T-helper 2 cell (primary cell): ENCODE results near the gene UBXN11.
"Not testable (repeated sequence)": the region's sequence is repeated elsewhere in the genome, so short reads cannot be mapped to it uniquely, and the experiment has no call there.

Experiments
- DNase-seq, 5 experiments: peaks; one replicate each; pipeline versions ENCODE4 v3.0.0 to v3.0.0-alpha.2; 2012 to 2022

The UBXN11 gene

GRCh38 chr1:26336477-26337205 lies 30.2 kb upstream of the UBXN11 start:
- DNase-seq, result peak; percentile 65 to 84 (median 82)

GRCh38 chr1:26335774-26336476 lies 29.5 kb upstream of the UBXN11 start:
- DNase-seq, result no peak

- not testable (repeated sequence) for DNase-seq
Measured at GRCh38 chr1:26333312-26333711, 26.9 kb upstream of the UBXN11 start.

- DNase-seq, result no peak
Measured at GRCh38 chr1:26330276-26330675, 23.8 kb upstream of the UBXN11 start.

- DNase-seq, result not testable (repeated sequence)
Measured at GRCh38 chr1:26329380-26329779, 22.9 kb upstream of the UBXN11 start.

- no peak for DNase-seq
Measured at GRCh38 chr1:26328597-26328996, 22.2 kb upstream of the UBXN11 start.

GRCh38 chr1:26327956-26328362 lies 21.5 kb upstream of the UBXN11 start:
- no peak for DNase-seq

- no peak for DNase-seq
Measured at GRCh38 chr1:26324550-26324949, 18.1 kb upstream of the UBXN11 start.

- no peak for DNase-seq
Measured at GRCh38 chr1:26323382-26323781, 16.9 kb upstream of the UBXN11 start.

- no peak for DNase-seq
Measured at GRCh38 chr1:26322042-26322331, 15.6 kb upstream of the UBXN11 start.

GRCh38 chr1:26321315-26322041 lies 15.0 kb upstream of the UBXN11 start:
- DNase-seq, result peak; percentile 80 to 95 (median 89)

GRCh38 chr1:26320896-26321295 lies 14.5 kb upstream of the UBXN11 start:
- DNase-seq, result no peak

- peak in 1 of 5 experiments; percentile 26 for DNase-seq
Measured at GRCh38 chr1:26318338-26319064, 12.1 kb upstream of the UBXN11 start.

- peak; percentile 28 to 91 (median 62) for DNase-seq
Measured at GRCh38 chr1:26317612-26318337, 11.3 kb upstream of the UBXN11 start, which contains the start of gene CD52. CD52 (plus strand) TSS chr1:26317958; CDS start chr1:26318018, 60 bp downstream.

- DNase-seq, result no peak
Measured at GRCh38 chr1:26317146-26317545, 10.7 kb upstream of the UBXN11 start.

GRCh38 chr1:26315874-26316850 lies 9.7 kb upstream of the UBXN11 start:
- no peak for DNase-seq

- no peak for DNase-seq
Measured at GRCh38 chr1:26314501-26314900, 8.1 kb upstream of the UBXN11 start.

- peak in 1 of 5 experiments; percentile 52 for DNase-seq
Measured at GRCh38 chr1:26307966-26308899, 1.8 kb upstream of the UBXN11 start.

GRCh38 chr1:26307363-26307781 lies 936 bp upstream of the UBXN11 start:
- DNase-seq, result peak in 1 of 5 experiments; percentile 67
